Stimulated activated memory B cell treated with anti-CD40 and anti-IgM and Interleukin-4, amounts not matched to agents 10 μg/mL and 1 μg/mL and 100 μg/mL, for 72 hours (primary cell): Measurements from ENCODE around the gene DHRS2.
"Not testable (repeated sequence)": the region's sequence is repeated elsewhere in the genome, so short reads cannot be mapped to it uniquely, and the experiment has no call there.

Experiments used
- ATAC-seq: fragments of 150-1000 bp; cut with Tn5 transposase; 2 replicates; pipeline ENCODE4 v1.10.0; 2021
- H3K27ac Mint-ChIP-seq: one replicate; pipeline ENCODE4 v1.8.0; 2022; ENCODE audit warnings: mild to moderate bottlenecking, mixed read lengths
- H3K27me3 Mint-ChIP-seq: one replicate; pipeline ENCODE4 v1.8.0; 2022; ENCODE audit warnings: mixed read lengths
- H3K36me3 Mint-ChIP-seq: one replicate; pipeline ENCODE4 v1.8.0; 2022; ENCODE audit warnings: mixed read lengths
- H3K4me1 Mint-ChIP-seq: one replicate; pipeline ENCODE4 v1.8.0; 2022; ENCODE audit warnings: mixed read lengths
- H3K4me3 Mint-ChIP-seq: one replicate; pipeline ENCODE4 v1.8.0; 2022; ENCODE audit warnings: mild to moderate bottlenecking, moderate library complexity, mixed read lengths
- H3K9me3 Mint-ChIP-seq: one replicate; pipeline ENCODE4 v1.8.0; 2022; ENCODE audit warnings: mixed read lengths

DHRS2 gene

GRCh38 chr14:23637312-23637654 lies 1.1 kb downstream of the DHRS2 start:
- H3K9me3 Mint-ChIP-seq, H3K27ac Mint-ChIP-seq, H3K27me3 Mint-ChIP-seq, H3K4me3 Mint-ChIP-seq, H3K36me3 Mint-ChIP-seq, ATAC-seq: not testable (repeated sequence)
- peaks cover 10% of the 10 kb centered on the region for H3K4me1 Mint-ChIP-seq

DNA sequence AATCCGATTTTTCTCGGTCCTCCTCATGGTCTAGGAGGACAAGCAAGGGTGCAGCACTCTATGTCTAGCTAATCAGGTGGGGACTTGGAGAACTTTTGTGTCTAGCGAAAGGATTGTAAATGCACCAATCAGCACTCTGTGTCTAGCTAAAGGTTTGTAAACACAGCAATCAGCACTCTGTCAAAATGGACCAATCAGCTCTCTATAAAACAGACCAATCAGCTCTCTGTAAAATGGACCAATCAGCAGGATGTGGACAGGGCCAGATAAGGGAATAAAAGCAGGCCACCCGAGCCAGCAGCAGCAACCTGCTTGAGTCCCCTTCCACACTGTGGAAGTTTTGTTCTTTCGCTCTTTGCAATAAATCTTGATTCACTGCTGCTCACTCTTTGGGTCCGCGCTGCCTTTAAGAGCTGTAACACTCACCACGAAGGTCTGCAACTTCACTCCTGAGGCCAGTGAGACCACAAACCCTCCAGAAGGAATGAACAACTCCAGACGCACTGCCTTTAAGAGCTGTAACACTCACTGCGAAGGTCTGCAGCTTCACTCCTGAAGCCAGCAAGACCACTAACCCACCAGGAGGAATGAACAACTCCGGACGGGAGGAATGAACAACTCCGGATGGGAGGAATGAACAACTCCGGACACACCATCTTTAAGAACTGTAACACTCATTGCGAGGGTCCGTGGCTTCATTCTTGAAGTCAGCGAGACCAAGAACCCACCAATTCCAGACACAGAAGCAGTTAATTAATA lies 1.7 kb downstream of the DHRS2 start:
- not testable (repeated sequence) for H3K27ac Mint-ChIP-seq, H3K4me1 Mint-ChIP-seq, ATAC-seq, H3K9me3 Mint-ChIP-seq, H3K4me3 Mint-ChIP-seq, H3K27me3 Mint-ChIP-seq, H3K36me3 Mint-ChIP-seq

- Mint-ChIP-seq H3K27me3 (peaks cover 8% of the 10 kb centered on the region), H3K27ac (no peak overlapping the region), H3K36me3 (no peaks in the 10 kb centered on the region), H3K9me3 (peaks cover 3% of the 10 kb centered on the region), H3K4me1 (peaks cover 8% of the 10 kb centered on the region), H3K4me3 (no peak overlapping the region)
- ATAC-seq = no peak
Observed at GRCh38 chr14:23638414-23639047, 2.4 kb downstream of the DHRS2 start.

DNA sequence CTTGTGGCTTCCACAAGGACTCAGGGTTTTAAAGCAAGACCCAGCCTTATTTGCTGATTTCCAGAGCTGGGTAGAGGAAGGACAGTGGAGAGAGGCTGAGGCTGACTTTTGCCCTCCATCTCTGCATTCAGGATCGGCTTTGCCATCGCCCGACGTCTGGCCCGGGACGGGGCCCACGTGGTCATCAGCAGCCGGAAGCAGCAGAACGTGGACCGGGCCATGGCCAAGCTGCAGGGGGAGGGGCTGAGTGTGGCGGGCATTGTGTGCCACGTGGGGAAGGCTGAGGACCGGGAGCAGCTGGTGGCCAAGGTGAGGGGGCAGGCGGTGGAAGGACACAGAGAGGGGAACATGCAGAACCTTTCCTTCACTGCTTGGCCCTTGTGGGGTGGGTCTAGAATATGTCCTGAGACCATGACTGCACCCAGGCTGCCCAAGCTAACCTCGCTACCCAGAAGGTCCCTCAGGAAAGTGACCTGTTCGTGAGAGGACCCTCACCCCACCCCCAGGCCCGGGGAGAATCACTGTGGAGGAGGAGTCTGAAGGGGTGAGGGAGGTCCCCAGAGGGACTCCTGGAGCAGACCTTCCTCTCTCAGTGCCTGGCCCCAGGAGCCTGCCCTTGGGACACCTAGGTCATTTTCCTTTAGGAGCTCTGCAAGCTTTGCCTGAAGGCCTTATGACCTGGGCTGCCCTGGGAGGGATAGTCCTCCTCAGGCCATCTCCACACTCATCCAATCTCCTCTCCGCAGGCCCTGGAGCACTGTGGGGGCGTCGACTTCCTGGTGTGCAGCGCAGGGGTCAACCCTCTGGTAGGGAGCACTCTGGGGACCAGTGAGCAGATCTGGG lies 3.1 kb downstream of the DHRS2 start:
- H3K4me1 Mint-ChIP-seq = peaks cover 8% of the 10 kb centered on the region
- H3K36me3 Mint-ChIP-seq = no peaks in the 10 kb centered on the region
- ATAC-seq = no peak
- peaks cover 3% of the 10 kb centered on the region for H3K9me3 Mint-ChIP-seq
- no peak overlapping the region for H3K4me3 Mint-ChIP-seq
- no peak overlapping the region for H3K27ac Mint-ChIP-seq
- peaks cover 8% of the 10 kb centered on the region for H3K27me3 Mint-ChIP-seq

DNA sequence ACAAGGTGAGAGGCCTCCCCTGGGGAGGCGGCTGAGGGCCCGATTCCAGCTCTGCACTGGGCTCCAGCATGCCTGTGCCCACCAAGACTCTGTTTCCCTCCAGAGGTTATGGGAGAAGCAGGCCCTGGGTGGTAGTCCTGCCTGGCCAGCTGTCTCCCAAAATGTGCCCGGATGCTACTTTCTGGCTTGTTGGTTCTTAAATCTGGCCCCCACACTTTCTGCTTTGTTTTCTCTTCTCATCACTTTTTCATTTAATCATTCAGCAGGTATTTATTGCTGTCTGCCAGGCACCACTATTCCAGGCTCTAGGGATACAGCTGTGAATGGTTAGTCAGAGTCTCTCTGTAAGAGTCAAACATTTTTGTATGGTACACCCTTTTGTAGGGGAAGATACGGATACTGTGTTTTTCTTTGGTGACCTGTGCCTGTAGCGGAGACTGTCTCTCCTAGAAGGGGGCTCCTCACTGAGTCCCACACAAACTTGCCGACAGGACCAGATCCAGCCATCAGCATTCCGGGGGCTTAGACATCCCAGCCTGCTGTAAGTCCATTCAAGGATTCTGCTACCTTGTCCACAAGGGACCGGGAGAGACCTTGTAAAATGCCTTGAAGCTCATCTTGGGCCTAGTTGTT lies 3.8 kb downstream of the DHRS2 start:
- Mint-ChIP-seq H3K9me3 (peaks cover 3% of the 10 kb centered on the region), H3K27ac (no peak overlapping the region)

DNA sequence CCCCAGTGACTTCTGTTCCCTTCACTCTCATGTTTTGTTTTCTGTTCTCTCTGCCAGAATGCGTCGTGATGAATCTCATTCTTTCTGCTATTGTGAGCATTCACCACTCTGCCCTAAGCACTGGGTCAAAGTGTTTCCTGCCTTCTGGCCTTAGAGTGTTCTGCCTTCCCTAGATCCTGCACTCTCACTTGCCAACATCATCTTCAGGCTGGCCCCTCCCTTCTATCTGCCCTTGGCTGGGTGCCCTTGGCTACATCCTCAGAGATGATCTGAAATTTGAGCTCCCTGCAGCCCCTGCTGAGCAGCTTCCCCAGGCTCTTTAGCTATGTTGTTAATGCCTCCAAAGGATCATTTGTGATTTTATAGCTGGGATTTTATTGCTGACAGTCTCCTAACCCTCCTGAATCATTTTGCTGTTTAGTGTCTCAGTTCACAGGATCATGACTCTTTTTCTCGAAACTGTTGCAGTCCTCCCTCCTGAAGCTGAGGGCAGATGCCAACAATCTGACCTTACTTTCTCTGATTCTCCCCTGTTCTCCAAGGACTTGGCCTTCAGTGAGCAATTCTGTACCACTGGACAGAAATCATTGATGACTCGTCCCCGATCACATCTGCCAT lies 4.5 kb downstream of the DHRS2 start:
- H3K27me3 Mint-ChIP-seq = peaks cover 8% of the 10 kb centered on the region
- H3K9me3 Mint-ChIP-seq = peaks cover 3% of the 10 kb centered on the region
- H3K27ac Mint-ChIP-seq = no peak overlapping the region
- H3K4me1 Mint-ChIP-seq = no peaks in the 10 kb centered on the region
- H3K36me3 Mint-ChIP-seq = no peaks in the 10 kb centered on the region
- ATAC-seq = no peak
- H3K4me3 Mint-ChIP-seq = no peak overlapping the region

More for the DNA sequence above, 3.8 kb downstream of the DHRS2 start:
- Mint-ChIP-seq H3K4me3 (no peak overlapping the region), H3K27me3 (peaks cover 8% of the 10 kb centered on the region), H3K36me3 (no peaks in the 10 kb centered on the region), H3K4me1 (peaks cover 2% of the 10 kb centered on the region)
- no peak for ATAC-seq

GRCh38 chr14:23641180-23641914 lies 5.2 kb downstream of the DHRS2 start:
- Mint-ChIP-seq H3K36me3 (no peaks in the 10 kb centered on the region), H3K4me1 (no peaks in the 10 kb centered on the region), H3K27me3 (peaks cover 8% of the 10 kb centered on the region), H3K27ac (no peak overlapping the region), H3K9me3 (peaks cover 3% of the 10 kb centered on the region), H3K4me3 (no peak overlapping the region)
- ATAC-seq = no peak

- no peaks in the 10 kb centered on the region for H3K4me1 Mint-ChIP-seq
- H3K27me3 Mint-ChIP-seq = peaks cover 12% of the 10 kb centered on the region
- no peak overlapping the region for H3K4me3 Mint-ChIP-seq
- no peak for ATAC-seq
- H3K36me3 Mint-ChIP-seq = no peaks in the 10 kb centered on the region
- no peak overlapping the region for H3K27ac Mint-ChIP-seq
- peaks cover under 1% of the 10 kb centered on the region for H3K9me3 Mint-ChIP-seq
Observed at GRCh38 chr14:23641915-23642588, 5.9 kb downstream of the DHRS2 start.

DNA sequence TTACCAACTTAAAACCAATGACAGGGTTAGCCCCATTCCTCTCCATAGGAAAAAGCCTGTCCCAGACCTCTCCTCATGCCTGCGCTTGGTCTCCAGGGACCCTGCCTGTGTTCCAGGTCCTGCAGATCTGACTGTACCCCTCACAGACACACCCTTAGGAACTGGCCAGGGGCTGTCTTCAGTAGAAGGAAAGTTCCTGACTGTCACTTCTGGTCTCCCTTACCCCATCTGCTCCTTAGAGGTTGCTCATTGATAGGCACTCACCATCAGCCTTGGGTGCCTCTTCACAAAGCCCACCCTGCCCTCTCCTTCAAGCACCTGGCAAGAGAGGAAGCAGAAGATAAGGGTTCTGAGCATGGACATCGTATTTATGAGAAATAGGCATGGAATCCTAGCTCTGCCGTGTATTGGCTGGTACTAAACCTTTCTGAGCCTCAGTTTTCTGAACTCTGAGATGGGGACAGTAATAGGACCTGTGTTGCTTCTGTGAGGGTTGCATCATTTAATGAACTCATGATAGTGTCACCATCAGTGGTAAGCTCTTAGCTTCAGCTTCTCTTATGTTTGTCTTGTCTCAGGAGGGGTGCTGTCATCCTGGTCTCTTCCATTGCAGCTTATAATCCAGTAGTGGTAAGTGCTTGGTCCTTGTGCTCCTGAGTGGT lies 7.5 kb downstream of the DHRS2 start:
- no peaks in the 10 kb centered on the region for H3K4me1 Mint-ChIP-seq
- H3K36me3 Mint-ChIP-seq = no peaks in the 10 kb centered on the region
- no peak for ATAC-seq
- peaks cover 26% of the 10 kb centered on the region for H3K27me3 Mint-ChIP-seq
- H3K9me3 Mint-ChIP-seq = no peaks in the 10 kb centered on the region
- no peak overlapping the region for H3K27ac Mint-ChIP-seq
- H3K4me3 Mint-ChIP-seq = no peak overlapping the region

- Mint-ChIP-seq H3K36me3 (no peaks in the 10 kb centered on the region), H3K4me1 (no peaks in the 10 kb centered on the region), H3K9me3 (no peaks in the 10 kb centered on the region), H3K27me3 (peaks cover 26% of the 10 kb centered on the region), H3K4me3 (no peak overlapping the region), H3K27ac (no peak overlapping the region)
- ATAC-seq = no peak
Observed at GRCh38 chr14:23644195-23644918, 8.2 kb downstream of the DHRS2 start.

GRCh38 chr14:23644919-23645336 lies 8.8 kb downstream of the DHRS2 start:
- H3K4me1 Mint-ChIP-seq = no peaks in the 10 kb centered on the region
- no peak overlapping the region for H3K4me3 Mint-ChIP-seq

DNA sequence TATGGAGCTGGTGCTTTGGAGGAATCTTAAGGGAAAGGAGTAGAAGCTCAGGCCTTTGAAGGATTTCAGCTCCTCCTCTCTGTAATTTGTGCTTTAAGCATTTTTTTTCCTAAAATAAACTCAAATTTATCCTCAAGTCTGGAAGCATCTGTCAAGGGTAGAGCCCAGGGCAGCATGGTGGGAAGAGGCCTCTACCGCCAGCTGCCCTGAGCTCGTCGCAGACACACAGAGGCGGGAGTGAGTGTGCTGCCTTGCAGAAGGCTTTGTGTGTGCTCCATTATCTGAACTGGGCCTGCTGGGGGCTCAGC lies 9.3 kb downstream of the DHRS2 start:
- no peak for ATAC-seq
- H3K27ac Mint-ChIP-seq = no peak overlapping the region
- no peak overlapping the region for H3K4me3 Mint-ChIP-seq
- H3K27me3 Mint-ChIP-seq = peaks cover 26% of the 10 kb centered on the region
- H3K4me1 Mint-ChIP-seq = no peaks in the 10 kb centered on the region
- H3K9me3 Mint-ChIP-seq = no peaks in the 10 kb centered on the region
- no peaks in the 10 kb centered on the region for H3K36me3 Mint-ChIP-seq

More at GRCh38 chr14:23644919-23645336, 8.8 kb downstream of the DHRS2 start:
- peaks cover 26% of the 10 kb centered on the region for H3K27me3 Mint-ChIP-seq
- H3K9me3 Mint-ChIP-seq = no peaks in the 10 kb centered on the region
- no peak for ATAC-seq
- no peak overlapping the region for H3K27ac Mint-ChIP-seq
- no peaks in the 10 kb centered on the region for H3K36me3 Mint-ChIP-seq
